ENCODE results near the gene FASLG.
A peak's percentile ranks its signal among the peaks of the same experiment; 100 is the strongest.
"Not testable (repeated sequence)": the region's sequence is repeated elsewhere in the genome, so short reads cannot be mapped to it uniquely, and the experiment has no call there.

FASLG gene

GRCh38 chr1:172686143-172686542 lies 27.2 kb downstream of the FASLG start:
- DNase-seq, result no peak

GRCh38 chr1:172688428-172689085 lies 29.7 kb downstream of the FASLG start:
- DNase-seq, result not testable (repeated sequence)

GRCh38 chr1:172690925-172691324 lies 32.0 kb downstream of the FASLG start:
- DNase-seq, result not testable (repeated sequence)

- DNase-seq, result peak; percentile 45
Observed at GRCh38 chr1:172697534-172698002, 38.7 kb downstream of the FASLG start.

- DNase-seq, result peak; percentile 60
Observed at GRCh38 chr1:172698224-172698623, 39.3 kb downstream of the FASLG start.

GRCh38 chr1:172699111-172699510 lies 40.2 kb downstream of the FASLG start:
- peak; percentile 77 for DNase-seq

- no peak for DNase-seq
Observed at GRCh38 chr1:172699695-172700227, 40.9 kb downstream of the FASLG start.

- DNase-seq, result peak; percentile 35
Observed at GRCh38 chr1:172700556-172700955, 41.7 kb downstream of the FASLG start.

GRCh38 chr1:172704001-172704400 lies 45.1 kb downstream of the FASLG start:
- no peak for DNase-seq

GRCh38 chr1:172704420-172705210 lies 45.7 kb downstream of the FASLG start:
- no peak for DNase-seq

- no peak for DNase-seq
Observed at GRCh38 chr1:172708452-172708851, 49.5 kb downstream of the FASLG start.

GRCh38 chr1:172711558-172711957 lies 52.7 kb downstream of the FASLG start:
- DNase-seq, result no peak

GRCh38 chr1:172713466-172713865 lies 54.6 kb downstream of the FASLG start:
- no peak for DNase-seq

Measured in suppressor macrophage treated with lipopolysaccharide for 4 hours (primary cell).